ENCODE measurements around the gene TSBP1. TPM values are rescaled to one million over a fixed set of nuclear protein-coding genes. Genes with fewer than 3 reads are reported as not detected.
"Not testable (repeated sequence)": the region's sequence is repeated elsewhere in the genome, so short reads cannot be mapped to it uniquely, and the experiment has no call there.

The TSBP1 gene
- total and polyA plus RNA-seq, 12 donors, result not detected

DNA sequence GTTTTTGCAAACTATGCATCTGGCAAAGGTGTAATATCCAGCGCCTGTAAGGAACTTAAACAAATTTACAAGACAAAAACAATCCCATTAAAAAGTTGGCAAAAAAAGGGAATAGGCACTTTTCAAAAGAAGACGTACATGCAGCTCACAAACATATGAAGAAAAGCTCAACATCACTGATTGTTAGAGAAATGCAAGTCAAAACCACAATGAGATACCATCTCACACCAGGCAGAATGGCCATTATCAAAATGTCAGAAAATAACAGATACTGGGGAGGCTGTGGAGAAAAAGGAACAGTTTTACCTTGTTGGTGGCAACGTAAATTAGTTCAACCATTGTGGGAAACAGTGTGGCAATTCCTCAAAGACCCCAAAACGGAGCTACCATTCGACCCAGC is 54.2 kb downstream of the TSBP1 start:
- Histone ChIP-seq H3K9me3 (replicated peaks in 1 of 3) (no peaks in the 10 kb centered on the region), H3K36me3 (replicated peaks in 1 of 2) (no peaks in the 10 kb centered on the region), H3K27me3 (no peaks in the 10 kb centered on the region), H3K4me1 (replicated peaks in 1 of 2) (no peaks in the 10 kb centered on the region), H3K4me3 (no peak overlapping the region), H3K27ac (no peak overlapping the region)
- DNase-seq, result no peak
- TF ChIP-seq CTCF (IDR thresholded peaks at IDR 0.05), result no peak
- TF ChIP-seq POLR2A (IDR thresholded peaks at IDR 0.05), result no peak
- intact Hi-C loops (cut with DNase I), result no loop called here
- 68 to 73% (median 71%) methylated on average over 5 of the region's 5 CpGs for WGBS, 4 donors

- Histone ChIP-seq H3K27ac (no peak overlapping the region), H3K4me1 (replicated peaks in 1 of 2) (no peaks in the 10 kb centered on the region), H3K9me3 (replicated peaks in 1 of 3) (no peaks in the 10 kb centered on the region), H3K4me3 (no peak overlapping the region), H3K36me3 (replicated peaks in 1 of 2) (no peaks in the 10 kb centered on the region), H3K27me3 (no peaks in the 10 kb centered on the region)
- no peak for TF ChIP-seq CTCF (IDR thresholded peaks at IDR 0.05)
- intact Hi-C loops (cut with DNase I), result no loop called here
- DNase-seq, result no peak
- 70 to 96% (median 88%) methylated on average over 1 of the region's 1 CpG for WGBS, 4 donors
Measured at GRCh38 chr6:32313964-32314363, 57.7 kb downstream of the TSBP1 start.

- no peak for TF ChIP-seq CTCF (IDR thresholded peaks at IDR 0.05)
- intact Hi-C loops (cut with DNase I), result no loop called here
- no peaks in the 10 kb centered on the region for H3K36me3 ChIP-seq (replicated peaks in 1 of 2)
- no peak for DNase-seq
- H3K27ac ChIP-seq, result no peak overlapping the region
- no peaks in the 10 kb centered on the region for H3K4me1 ChIP-seq (replicated peaks in 1 of 2)
- no peak overlapping the region for H3K4me3 ChIP-seq
- peaks cover 0 to 5% (median 0%) of the 10 kb centered on the region in 3 donors for H3K9me3 ChIP-seq (replicated peaks in 1 of 3)
- WGBS, 4 donors, result 33 to 56% (median 54%) methylated on average over 3 of the region's 3 CpGs
- no peaks in the 10 kb centered on the region for H3K27me3 ChIP-seq
Measured at GRCh38 chr6:32298632-32299336, 72.9 kb downstream of the TSBP1 start.

- H3K36me3 ChIP-seq (replicated peaks in 1 of 2); H3K27ac ChIP-seq; H3K27me3 ChIP-seq; H3K9me3 ChIP-seq (replicated peaks in 1 of 3); DNase-seq; H3K4me1 ChIP-seq (replicated peaks in 1 of 2); H3K4me3 ChIP-seq; intact Hi-C loops (cut with DNase I): not testable (repeated sequence)
- WGBS, 4 donors, result 69 to 91% (median 89%) methylated on average over 1 to 3 of the region's 3 CpGs
Measured at GRCh38 chr6:32294980-32295379, 76.7 kb downstream of the TSBP1 start.

- H3K4me3 ChIP-seq, result no peak overlapping the region
- no peaks in the 10 kb centered on the region for H3K27me3 ChIP-seq
- intact Hi-C loops (cut with DNase I), result no loop called here
- no peaks in the 10 kb centered on the region for H3K4me1 ChIP-seq (replicated peaks in 1 of 2)
- no peak overlapping the region for H3K27ac ChIP-seq
- H3K36me3 ChIP-seq (replicated peaks in 1 of 2), result no peaks in the 10 kb centered on the region
- DNase-seq, result no peak
- H3K9me3 ChIP-seq (replicated peaks in 1 of 3), result peaks cover 0 to 5% (median 0%) of the 10 kb centered on the region in 3 donors
- WGBS, 4 donors, result 89 to 99% (median 95%) methylated on average over 2 of the region's 2 CpGs
- TF ChIP-seq POLR2A (IDR thresholded peaks at IDR 0.05) (no peak), CTCF (IDR thresholded peaks at IDR 0.05) (no peak)
Measured at GRCh38 chr6:32294566-32294965, 77.1 kb downstream of the TSBP1 start.
